ENCODE measurements around the gene NPTX1.

Gene NPTX1

DNA sequence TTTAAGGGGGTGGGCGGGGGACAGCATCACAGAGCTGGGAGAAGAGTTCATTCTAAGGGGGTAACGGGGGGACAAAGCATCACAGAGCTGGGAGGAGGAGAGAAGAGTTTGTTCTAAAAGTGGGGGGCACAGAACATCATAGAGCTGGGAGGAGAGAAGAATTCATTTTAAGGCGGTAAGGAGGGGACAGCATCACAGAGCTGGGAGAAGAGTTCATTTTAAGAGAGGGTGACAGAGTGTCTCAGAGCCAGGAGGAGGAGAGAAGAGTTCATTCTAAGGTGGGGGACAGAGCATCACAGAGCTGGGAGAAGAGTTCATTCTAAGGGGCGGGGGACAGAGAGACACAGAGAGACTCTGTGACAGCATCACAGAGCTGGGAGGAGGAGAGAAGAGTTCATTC is 33.6 kb downstream of the NPTX1 start:
- Histone ChIP-seq H3K27me3 (ENCODE audit: insufficient read depth, low read length, poor library complexity) (no peaks in the 10 kb centered on the region), H3K4me1 (ENCODE audit: insufficient read depth, low read length) (no peaks in the 10 kb centered on the region), H3K36me3 (ENCODE audit: insufficient read depth, low read length) (no peaks in the 10 kb centered on the region), H3K4me2 (ENCODE audit: insufficient read depth, low read length) (no peak overlapping the region), H3K9me3 (ENCODE audit: insufficient read depth, low read length, severe bottlenecking) (no peaks in the 10 kb centered on the region), H3K9ac (ENCODE audit: low read depth, low read length) (no peak overlapping the region), H2AFZ (ENCODE audit: low read depth, low read length) (no peak overlapping the region), H3K27ac (ENCODE audit: low read length) (no peak overlapping the region), H4K20me1 (ENCODE audit: insufficient read depth, low read length) (peaks cover 9% of the 10 kb centered on the region), H3K4me3 (ENCODE audit: low read depth in 1 of 2, low read length in 2 of 2) (no peak overlapping the region), H3K79me2 (ENCODE audit: insufficient read depth, low read length) (no peaks in the 10 kb centered on the region)
- TF ChIP-seq, protein P1, sequence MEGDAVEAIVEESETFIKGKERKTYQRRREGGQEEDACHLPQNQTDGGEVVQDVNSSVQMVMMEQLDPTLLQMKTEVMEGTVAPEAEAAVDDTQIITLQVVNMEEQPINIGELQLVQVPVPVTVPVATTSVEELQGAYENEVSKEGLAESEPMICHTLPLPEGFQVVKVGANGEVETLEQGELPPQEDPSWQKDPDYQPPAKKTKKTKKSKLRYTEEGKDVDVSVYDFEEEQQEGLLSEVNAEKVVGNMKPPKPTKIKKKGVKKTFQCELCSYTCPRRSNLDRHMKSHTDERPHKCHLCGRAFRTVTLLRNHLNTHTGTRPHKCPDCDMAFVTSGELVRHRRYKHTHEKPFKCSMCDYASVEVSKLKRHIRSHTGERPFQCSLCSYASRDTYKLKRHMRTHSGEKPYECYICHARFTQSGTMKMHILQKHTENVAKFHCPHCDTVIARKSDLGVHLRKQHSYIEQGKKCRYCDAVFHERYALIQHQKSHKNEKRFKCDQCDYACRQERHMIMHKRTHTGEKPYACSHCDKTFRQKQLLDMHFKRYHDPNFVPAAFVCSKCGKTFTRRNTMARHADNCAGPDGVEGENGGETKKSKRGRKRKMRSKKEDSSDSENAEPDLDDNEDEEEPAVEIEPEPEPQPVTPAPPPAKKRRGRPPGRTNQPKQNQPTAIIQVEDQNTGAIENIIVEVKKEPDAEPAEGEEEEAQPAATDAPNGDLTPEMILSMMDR (IDR thresholded peaks at IDR 0.05; ENCODE audit: borderline replicate concordance, extremely low read depth, low read length, poor library complexity, severe bottlenecking) = no peak
- no peak for TF ChIP-seq EZH2 (IDR thresholded peaks at IDR 0.05; ENCODE audit: borderline replicate concordance, low read depth, low read length, severe bottlenecking)
- no peak for ATAC-seq (ENCODE audit: insufficient read depth, low read depth)
- no peak for DNase-seq

DNA sequence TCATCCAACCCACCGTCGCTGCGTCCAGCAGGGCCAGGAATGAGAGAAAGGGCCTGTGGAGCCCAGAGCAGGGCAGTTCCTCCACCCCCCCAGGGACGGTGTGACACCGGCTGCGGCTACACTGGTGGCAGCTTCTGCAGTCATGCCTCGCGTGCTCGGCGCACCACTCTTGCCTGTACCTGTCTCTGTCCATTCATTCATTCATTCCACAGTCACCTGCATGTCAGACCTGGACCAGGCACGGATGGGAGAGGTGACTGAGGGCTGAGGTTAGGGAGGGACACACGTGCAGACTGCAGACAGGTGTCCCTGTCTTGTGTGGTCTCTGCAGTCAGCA is 34.1 kb downstream of the NPTX1 start:
- TF ChIP-seq, protein P1 (IDR thresholded peaks at IDR 0.05; ENCODE audit: borderline replicate concordance, extremely low read depth, low read length, poor library complexity, severe bottlenecking) = no peak
- no peak for TF ChIP-seq EZH2 (IDR thresholded peaks at IDR 0.05; ENCODE audit: borderline replicate concordance, low read depth, low read length, severe bottlenecking)
- Histone ChIP-seq H3K4me2 (ENCODE audit: insufficient read depth, low read length) (no peak overlapping the region), H3K27ac (ENCODE audit: low read length) (no peak overlapping the region), H3K9ac (ENCODE audit: low read depth, low read length) (no peak overlapping the region), H3K9me3 (ENCODE audit: insufficient read depth, low read length, severe bottlenecking) (no peaks in the 10 kb centered on the region), H2AFZ (ENCODE audit: low read depth, low read length) (no peak overlapping the region), H3K4me1 (ENCODE audit: insufficient read depth, low read length) (no peaks in the 10 kb centered on the region), H3K4me3 (ENCODE audit: low read depth in 1 of 2, low read length in 2 of 2) (no peak overlapping the region), H3K27me3 (ENCODE audit: insufficient read depth, low read length, poor library complexity) (no peaks in the 10 kb centered on the region), H3K36me3 (ENCODE audit: insufficient read depth, low read length) (no peaks in the 10 kb centered on the region), H4K20me1 (ENCODE audit: insufficient read depth, low read length) (peaks cover 9% of the 10 kb centered on the region), H3K79me2 (ENCODE audit: insufficient read depth, low read length) (no peaks in the 10 kb centered on the region)
- DNase-seq = no peak
- no peak for ATAC-seq (ENCODE audit: insufficient read depth, low read depth)

DNA sequence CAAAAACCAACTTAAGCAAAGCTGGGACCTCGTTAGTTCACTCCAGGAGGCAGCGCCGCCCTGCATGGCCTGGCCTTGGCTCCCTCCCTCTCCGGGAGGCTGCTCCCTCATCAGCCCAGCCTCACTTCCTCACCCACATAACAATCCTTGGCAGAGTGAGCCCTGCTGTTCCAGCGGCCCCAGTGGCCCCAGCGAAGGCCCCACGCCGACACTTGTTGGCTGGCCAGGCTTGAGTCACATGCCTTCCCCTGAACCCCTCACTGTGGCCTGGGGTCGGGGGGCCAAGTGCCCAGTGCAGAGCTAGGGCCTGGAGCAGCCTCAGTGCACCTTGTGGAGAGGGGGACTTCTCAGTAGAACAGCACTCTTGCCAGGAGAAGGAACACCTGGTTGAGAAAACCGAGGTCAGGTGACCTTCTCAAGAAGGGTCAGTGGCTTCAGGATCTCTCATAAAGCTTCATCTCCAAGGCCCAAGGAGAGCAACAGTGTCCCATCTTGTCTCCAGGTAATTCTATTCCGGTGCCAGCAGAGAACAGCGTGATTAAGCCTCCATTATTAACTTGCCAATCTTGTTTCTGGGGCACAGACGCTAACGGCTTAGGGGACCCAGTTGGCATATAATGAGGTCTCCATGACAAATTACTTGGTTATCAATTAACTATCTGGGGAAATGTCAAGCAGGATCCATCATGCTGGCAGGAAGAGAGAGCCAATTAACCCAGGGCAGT is 34.6 kb downstream of the NPTX1 start:
- H3K9me3 ChIP-seq (ENCODE audit: insufficient read depth, low read length, severe bottlenecking) = no peaks in the 10 kb centered on the region
- no peaks in the 10 kb centered on the region for H3K79me2 ChIP-seq (ENCODE audit: insufficient read depth, low read length)
- no peak overlapping the region for H3K4me2 ChIP-seq (ENCODE audit: insufficient read depth, low read length)
- no peaks in the 10 kb centered on the region for H3K4me1 ChIP-seq (ENCODE audit: insufficient read depth, low read length)
- no peak overlapping the region for H3K4me3 ChIP-seq (ENCODE audit: low read depth in 1 of 2, low read length in 2 of 2)
- no peaks in the 10 kb centered on the region for H3K27me3 ChIP-seq (ENCODE audit: insufficient read depth, low read length, poor library complexity)
- no peak overlapping the region for H3K9ac ChIP-seq (ENCODE audit: low read depth, low read length)
- DNase-seq (no peak), ATAC-seq (ENCODE audit: insufficient read depth, low read depth) (no peak)
- no peak overlapping the region for H2AFZ ChIP-seq (ENCODE audit: low read depth, low read length)
- no peaks in the 10 kb centered on the region for H3K36me3 ChIP-seq (ENCODE audit: insufficient read depth, low read length)
- no peak overlapping the region for H3K27ac ChIP-seq (ENCODE audit: low read length)
- TF ChIP-seq, protein P1 (IDR thresholded peaks at IDR 0.05; ENCODE audit: borderline replicate concordance, extremely low read depth, low read length, poor library complexity, severe bottlenecking) = no peak
- TF ChIP-seq EZH2 (IDR thresholded peaks at IDR 0.05; ENCODE audit: borderline replicate concordance, low read depth, low read length, severe bottlenecking) = no peak
- peaks cover 9% of the 10 kb centered on the region for H4K20me1 ChIP-seq (ENCODE audit: insufficient read depth, low read length)
